Transverse colon (tissue), 4 donors: ENCODE measurements around the gene FSTL3.

ENCODE experiments used
- POLR2AphosphoS5 ChIP-seq, 3 donors: sonication (generic); formaldehyde crosslinking; IDR thresholded peaks; one replicate each; pipeline ENCODE4 v1.6.1; 2016; ENCODE audit warnings: antibody characterized with exemption in 3 of 3
- TF ChIP-seq, protein P1 (sequence below), 5 experiments: fragments of 200-600 bp in 3 of 5; fragments of 450-650 bp in 2 of 5; sonication (generic) in 3 of 5; IDR thresholded peaks; 1 replicate in 2 of 5; 2 replicates in 3 of 5; pipeline ENCODE4 v1.5.1; 2016 to 2017; ENCODE audit warnings: antibody characterized with exemption in 5 of 5, inconsistent platforms in 3 of 5, mild to moderate bottlenecking in 2 of 5, moderate library complexity in 1 of 5

DNA sequence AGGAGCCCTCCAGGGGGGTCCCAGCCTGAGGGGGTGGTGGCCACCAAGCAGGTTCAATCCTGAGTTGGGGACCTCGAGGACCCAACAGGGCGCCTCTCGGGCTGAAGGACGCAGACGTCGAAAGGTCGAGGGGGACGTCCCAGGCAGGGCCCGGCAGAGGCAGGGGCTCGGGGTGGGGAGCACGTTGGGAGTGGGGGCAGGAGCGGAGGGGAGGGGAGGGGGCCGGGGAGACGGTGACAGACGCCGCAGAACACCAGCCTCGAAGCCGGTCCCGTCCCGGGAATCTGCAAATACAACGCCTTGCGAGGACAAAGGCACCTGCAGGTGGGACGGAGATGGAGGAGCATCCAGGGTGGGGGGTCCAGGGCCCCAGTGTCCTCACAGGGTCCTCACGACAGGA lies 32.5 kb upstream of the FSTL3 start:
- TF ChIP-seq, protein P1, sequence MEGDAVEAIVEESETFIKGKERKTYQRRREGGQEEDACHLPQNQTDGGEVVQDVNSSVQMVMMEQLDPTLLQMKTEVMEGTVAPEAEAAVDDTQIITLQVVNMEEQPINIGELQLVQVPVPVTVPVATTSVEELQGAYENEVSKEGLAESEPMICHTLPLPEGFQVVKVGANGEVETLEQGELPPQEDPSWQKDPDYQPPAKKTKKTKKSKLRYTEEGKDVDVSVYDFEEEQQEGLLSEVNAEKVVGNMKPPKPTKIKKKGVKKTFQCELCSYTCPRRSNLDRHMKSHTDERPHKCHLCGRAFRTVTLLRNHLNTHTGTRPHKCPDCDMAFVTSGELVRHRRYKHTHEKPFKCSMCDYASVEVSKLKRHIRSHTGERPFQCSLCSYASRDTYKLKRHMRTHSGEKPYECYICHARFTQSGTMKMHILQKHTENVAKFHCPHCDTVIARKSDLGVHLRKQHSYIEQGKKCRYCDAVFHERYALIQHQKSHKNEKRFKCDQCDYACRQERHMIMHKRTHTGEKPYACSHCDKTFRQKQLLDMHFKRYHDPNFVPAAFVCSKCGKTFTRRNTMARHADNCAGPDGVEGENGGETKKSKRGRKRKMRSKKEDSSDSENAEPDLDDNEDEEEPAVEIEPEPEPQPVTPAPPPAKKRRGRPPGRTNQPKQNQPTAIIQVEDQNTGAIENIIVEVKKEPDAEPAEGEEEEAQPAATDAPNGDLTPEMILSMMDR (IDR thresholded peaks at IDR 0.05), result no peak
- TF ChIP-seq POLR2AphosphoS5 (IDR thresholded peaks at IDR 0.05), result no peak
